ENCODE data around the gene GPR137C. TPM values are rescaled to one million over a fixed set of nuclear protein-coding genes. Genes with fewer than 3 reads are reported as not detected.
"Not testable (repeated sequence)": the region's sequence is repeated elsewhere in the genome, so short reads cannot be mapped to it uniquely, and the experiment has no call there.

Gene GPR137C
- total RNA-seq, 1 experiment from 2014 or later, result 0.69 TPM

DNA sequence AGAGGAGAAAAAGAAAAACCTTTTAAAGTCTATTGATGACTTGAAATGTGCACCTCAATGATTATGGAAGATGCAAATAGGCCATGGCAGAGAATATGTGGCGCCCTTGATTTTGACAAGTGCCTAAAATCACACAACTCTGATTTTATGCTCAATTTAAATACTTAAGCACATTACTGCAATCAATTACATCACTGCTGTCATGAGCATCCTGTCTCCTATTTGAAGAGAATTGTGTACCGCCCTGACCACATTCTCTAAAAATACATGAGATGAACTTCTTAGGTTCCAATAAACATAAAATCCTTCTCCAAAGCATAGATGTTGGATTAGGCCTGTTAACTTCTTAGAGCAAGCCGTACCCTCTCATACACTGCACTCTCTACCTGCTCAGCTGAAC is 2.0 kb upstream of the GPR137C start:
- Histone ChIP-seq H3K36me3 (replicated peaks; ENCODE audit: control insufficient read depth, insufficient read depth, low read length) (no peaks in the 10 kb centered on the region), H3K4me3 (ENCODE audit: insufficient read depth, low read depth, low read length) (no peak overlapping the region), H3K27me3 (ENCODE audit: control insufficient read depth, insufficient read depth, low read length) (peaks cover 12% of the 10 kb centered on the region)
- DNase-seq, result no peak

DNA sequence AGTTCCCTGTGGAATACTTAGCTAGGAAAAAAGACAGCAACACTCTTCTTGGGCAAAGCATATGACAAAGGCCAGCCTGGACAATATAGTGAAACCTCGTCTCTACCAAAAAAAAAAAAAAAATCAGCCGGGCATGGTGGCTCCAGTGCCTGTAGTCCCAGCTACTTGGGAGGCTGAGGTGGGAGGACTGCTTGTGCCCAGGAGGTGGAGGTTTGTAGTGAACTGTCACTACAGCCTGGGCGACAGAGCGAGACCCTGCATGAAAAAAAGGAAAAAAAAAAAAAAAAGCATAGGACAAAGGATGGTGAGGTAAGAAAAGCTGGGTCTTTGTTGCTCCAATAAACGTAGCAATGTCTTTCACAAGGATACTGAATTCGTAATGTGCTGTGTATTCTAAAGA is 1.4 kb upstream of the GPR137C start:
- no peak for DNase-seq
- no peaks in the 10 kb centered on the region for H3K36me3 ChIP-seq (replicated peaks; ENCODE audit: control insufficient read depth, insufficient read depth, low read length)

DNA sequence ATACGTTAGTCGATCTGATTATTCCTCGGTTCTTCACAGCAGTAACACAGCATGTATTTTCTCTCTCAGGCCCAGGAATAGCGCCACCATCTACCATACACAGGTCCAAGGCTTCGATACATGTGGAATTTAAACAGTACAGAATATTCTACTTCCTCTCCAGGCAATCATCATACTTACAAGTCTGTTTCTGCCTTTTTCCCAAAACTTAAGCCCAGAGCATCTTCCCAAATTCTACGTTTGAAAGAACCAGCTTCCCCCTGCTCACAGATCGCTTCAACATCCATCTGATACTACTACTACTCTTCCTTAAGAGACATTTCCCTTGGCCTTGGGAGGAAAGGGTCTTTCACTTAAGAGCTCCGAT is 957 bp upstream of the GPR137C start:
- DNase-seq, result no peak
- H3K27me3 ChIP-seq (ENCODE audit: control insufficient read depth, insufficient read depth, low read length), result peaks cover 12% of the 10 kb centered on the region
- H3K4me3 ChIP-seq (ENCODE audit: insufficient read depth, low read depth, low read length), result peak overlapping the region; percentile 68
- no peaks in the 10 kb centered on the region for H3K36me3 ChIP-seq (replicated peaks; ENCODE audit: control insufficient read depth, insufficient read depth, low read length)

More for the DNA sequence above, 1.4 kb upstream of the GPR137C start:
- Histone ChIP-seq H3K4me3 (ENCODE audit: insufficient read depth, low read depth, low read length) (peak overlapping the region; percentile 68; the same call in 1 of the 2 replicates), H3K27me3 (ENCODE audit: control insufficient read depth, insufficient read depth, low read length) (peaks cover 12% of the 10 kb centered on the region)

DNA sequence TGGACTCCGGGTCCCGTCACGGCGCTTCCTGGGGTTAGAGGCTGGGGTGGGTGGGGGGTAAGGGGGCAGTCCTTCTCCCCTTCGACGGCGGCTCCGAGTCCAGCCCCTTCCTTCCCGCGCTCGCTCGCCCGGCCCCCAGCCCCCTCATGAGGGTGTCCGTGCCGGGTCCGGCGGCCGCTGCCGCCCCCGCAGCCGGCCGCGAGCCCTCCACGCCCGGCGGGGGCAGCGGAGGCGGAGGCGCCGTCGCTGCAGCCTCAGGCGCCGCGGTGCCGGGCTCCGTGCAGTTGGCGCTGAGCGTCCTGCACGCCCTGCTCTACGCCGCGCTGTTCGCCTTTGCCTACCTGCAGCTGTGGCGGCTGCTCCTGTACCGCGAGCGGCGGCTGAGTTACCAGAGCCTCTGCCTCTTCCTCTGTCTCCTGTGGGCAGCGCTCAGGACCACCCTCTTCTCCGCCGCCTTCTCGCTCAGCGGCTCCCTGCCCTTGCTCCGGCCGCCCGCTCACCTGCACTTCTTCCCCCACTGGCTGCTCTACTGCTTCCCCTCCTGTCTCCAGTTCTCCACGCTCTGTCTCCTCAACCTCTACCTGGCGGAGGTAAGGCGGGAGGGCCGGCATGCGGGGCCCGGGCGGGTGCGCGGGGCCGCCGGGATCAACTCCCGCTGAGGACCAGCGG is 500 bp downstream of the GPR137C start:
- Histone ChIP-seq H3K4me3 (ENCODE audit: insufficient read depth, low read depth, low read length) (peak overlapping the region; percentile 72), H3K27me3 (ENCODE audit: control insufficient read depth, insufficient read depth, low read length) (peaks cover 12% of the 10 kb centered on the region), H3K36me3 (replicated peaks; ENCODE audit: control insufficient read depth, insufficient read depth, low read length) (no peaks in the 10 kb centered on the region)
- peak; percentile 56 for DNase-seq

DNA sequence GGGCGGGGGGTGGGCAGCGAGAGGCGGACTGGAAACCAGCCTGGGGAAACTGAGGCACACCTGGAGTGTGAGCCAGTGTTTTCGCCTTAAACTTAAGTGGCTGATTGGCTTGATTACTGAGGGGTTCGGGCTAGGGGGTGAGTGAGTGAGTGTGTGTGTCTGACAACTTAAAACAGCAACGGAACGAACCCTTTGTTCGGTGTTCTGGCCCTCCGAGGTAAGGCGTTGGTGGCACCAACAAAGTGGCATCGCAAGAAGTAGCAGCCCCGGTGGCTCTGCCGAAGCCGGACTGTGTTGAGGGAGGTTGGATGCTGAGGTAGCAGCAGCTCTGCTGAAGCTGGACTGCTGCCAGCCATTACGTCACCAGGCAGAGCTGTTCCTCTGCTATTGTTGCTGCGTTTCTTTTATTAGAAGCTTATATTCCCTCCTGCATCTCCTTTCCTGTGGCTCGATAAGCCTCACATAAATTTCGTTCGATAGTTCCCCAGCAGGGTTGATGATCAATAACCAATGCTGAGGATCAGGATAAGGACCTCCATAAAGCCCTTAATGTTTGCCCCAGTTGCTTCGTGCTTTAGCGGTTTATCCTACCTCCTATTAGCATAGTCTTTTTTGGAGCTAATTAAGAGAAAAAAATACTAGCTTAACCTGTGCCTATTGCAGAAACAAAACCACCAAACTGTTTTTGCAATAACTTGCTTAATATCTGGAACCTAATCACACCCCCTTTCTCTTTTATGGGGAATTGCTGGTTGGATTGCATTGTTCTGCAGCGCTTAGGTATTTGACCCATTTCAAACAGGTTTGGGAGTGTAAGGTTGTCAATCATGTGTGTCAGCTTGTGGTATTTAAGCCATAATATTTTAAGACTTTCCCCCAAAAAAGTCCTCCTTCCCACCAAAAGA is 1.3 kb downstream of the GPR137C start:
- peaks cover 12% of the 10 kb centered on the region for H3K27me3 ChIP-seq (ENCODE audit: control insufficient read depth, insufficient read depth, low read length)
- DNase-seq, result peak; percentile 27
- no peaks in the 10 kb centered on the region for H3K36me3 ChIP-seq (replicated peaks; ENCODE audit: control insufficient read depth, insufficient read depth, low read length)
- peak overlapping the region; percentile 72 for H3K4me3 ChIP-seq (ENCODE audit: insufficient read depth, low read depth, low read length)

DNA sequence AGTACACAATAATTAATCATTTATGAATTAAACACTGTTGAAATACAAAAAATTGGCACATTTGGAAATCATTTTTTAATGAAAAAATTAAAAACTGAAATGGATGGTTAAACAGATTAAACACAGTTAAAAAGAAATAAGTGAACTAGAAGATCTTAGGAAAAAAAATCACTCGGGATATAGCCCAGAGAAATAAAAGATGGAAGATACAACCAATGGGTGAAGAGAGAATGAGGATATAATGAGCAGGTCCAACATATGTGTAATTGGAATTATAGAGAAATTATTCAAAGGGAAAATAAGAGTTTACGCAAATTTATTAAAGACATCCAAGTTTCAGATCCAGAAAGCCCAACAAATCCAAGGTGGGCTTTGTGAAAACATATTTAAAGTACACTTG is 6.1 kb downstream of the GPR137C start:
- H3K27me3 ChIP-seq (ENCODE audit: control insufficient read depth, insufficient read depth, low read length), result peaks cover 7% of the 10 kb centered on the region
- no peak overlapping the region for H3K4me3 ChIP-seq (ENCODE audit: insufficient read depth, low read depth, low read length)
- no peak for DNase-seq
- H3K36me3 ChIP-seq (replicated peaks; ENCODE audit: control insufficient read depth, insufficient read depth, low read length), result no peaks in the 10 kb centered on the region

DNA sequence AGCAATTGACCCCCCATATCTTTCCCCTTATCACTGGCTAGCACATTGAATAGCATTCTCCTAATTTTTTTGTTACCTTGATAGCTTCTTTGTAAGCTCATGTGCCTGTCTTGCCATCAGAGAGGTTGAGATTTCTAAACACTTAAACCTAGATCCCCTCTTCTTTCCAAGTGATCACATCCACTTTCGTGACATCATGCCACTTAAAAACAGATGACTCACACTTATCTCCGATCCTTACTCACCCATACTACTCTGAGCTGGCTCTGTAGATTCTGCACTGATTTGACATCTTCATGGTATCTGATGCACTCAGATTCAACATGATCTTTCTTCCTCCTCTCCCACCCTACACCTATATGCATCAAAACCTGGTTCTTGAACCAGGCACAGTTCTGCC is 10.5 kb downstream of the GPR137C start:
- DNase-seq, result no peak
- Histone ChIP-seq H3K36me3 (replicated peaks; ENCODE audit: control insufficient read depth, insufficient read depth, low read length) (no peaks in the 10 kb centered on the region), H3K27me3 (ENCODE audit: control insufficient read depth, insufficient read depth, low read length) (no peaks in the 10 kb centered on the region), H3K4me3 (ENCODE audit: insufficient read depth, low read depth, low read length) (no peak overlapping the region)

DNA sequence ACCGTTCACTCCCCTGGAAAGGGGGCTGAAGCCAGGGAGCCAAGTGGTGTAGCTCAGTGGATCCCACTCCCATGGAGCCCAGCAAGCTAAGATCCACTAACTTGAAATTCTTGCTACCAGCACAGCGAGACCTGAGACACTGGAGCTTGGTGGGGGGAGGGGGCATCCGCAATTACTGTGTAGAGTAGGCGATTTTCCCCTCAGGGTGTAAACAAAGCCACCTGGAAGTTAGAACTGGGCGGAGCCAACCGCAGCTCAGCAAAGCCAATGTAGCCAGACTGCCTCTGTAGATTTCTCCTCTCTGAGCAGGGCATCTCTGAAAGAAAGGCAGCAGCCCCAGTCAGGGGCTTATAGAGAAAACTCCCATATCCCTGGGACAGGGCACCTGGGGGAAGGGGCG is 15.8 kb downstream of the GPR137C start:
- not testable (repeated sequence) for DNase-seq; H3K27me3 ChIP-seq (ENCODE audit: control insufficient read depth, insufficient read depth, low read length); H3K4me3 ChIP-seq (ENCODE audit: insufficient read depth, low read depth, low read length); H3K36me3 ChIP-seq (replicated peaks; ENCODE audit: control insufficient read depth, insufficient read depth, low read length)

DNA sequence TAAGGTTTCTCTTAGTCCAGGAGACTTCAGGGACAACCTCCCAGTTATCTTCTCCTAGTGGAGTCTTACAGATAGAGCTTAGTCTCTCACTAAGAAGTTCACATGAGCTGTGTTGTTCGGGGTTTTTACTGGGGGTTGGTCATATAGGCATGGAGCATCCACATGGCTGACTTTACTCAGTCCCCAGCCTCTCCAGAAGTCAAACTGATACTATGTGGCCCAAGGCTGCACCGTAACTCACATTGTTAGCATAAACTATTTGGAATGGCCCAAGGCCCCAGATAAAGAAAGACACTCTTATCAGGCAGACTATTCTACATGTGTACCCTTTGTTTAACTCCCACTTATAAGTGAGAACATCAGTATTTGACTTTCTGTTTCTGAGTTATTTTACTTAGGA is 23.2 kb downstream of the GPR137C start:
- DNase-seq, result no peak

DNA sequence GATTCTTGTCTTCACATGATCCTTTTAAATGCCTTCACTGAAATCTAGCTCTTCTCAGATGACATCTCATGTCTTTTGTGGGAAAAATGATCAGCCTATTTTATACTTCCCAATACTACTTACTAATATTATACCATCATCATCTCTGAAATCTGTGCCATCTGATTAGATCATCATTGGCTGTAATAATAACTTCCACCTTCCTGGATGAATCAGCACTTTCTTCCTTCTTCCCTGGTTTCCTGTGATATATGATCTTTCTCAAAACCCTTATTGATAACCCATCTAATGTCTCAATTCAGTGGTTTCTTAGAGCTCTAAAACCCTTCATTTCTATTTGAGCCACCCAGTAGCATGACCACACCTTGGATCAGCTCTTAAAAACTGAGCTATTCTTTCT is 30.9 kb downstream of the GPR137C start:
- Histone ChIP-seq H3K36me3 (replicated peaks; ENCODE audit: control insufficient read depth, insufficient read depth, low read length) (no peaks in the 10 kb centered on the region), H3K4me3 (ENCODE audit: insufficient read depth, low read depth, low read length) (no peak overlapping the region), H3K27me3 (ENCODE audit: control insufficient read depth, insufficient read depth, low read length) (no peaks in the 10 kb centered on the region; the same call in 1 of the 2 replicates)
- DNase-seq, result no peak

More for the DNA sequence above, 23.2 kb downstream of the GPR137C start:
- H3K4me3 ChIP-seq (ENCODE audit: insufficient read depth, low read depth, low read length), result no peak overlapping the region
- no peaks in the 10 kb centered on the region for H3K36me3 ChIP-seq (replicated peaks; ENCODE audit: control insufficient read depth, insufficient read depth, low read length)
- no peaks in the 10 kb centered on the region for H3K27me3 ChIP-seq (ENCODE audit: control insufficient read depth, insufficient read depth, low read length)

DNA sequence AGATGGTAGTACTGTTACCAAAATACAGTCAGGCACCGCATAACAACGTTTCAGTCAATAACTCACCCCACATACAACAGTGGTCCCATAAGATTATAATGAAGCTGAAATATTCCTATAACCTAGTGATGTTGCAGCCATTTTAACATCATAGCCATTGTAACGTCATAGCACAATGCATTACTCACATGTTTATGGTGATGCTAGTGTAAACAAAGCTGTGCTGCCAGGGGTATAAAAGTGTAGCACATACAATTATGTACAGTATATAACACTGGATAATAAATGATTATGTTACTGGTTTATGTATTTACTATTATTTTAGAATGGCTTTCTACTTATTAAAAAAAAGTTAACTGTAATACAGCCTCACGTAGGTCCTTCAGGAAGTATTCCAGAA is 37.0 kb downstream of the GPR137C start:
- no peak overlapping the region for H3K4me3 ChIP-seq (ENCODE audit: insufficient read depth, low read depth, low read length)
- H3K36me3 ChIP-seq (replicated peaks; ENCODE audit: control insufficient read depth, insufficient read depth, low read length), result no peaks in the 10 kb centered on the region
- no peak for DNase-seq
- H3K27me3 ChIP-seq (ENCODE audit: control insufficient read depth, insufficient read depth, low read length), result no peaks in the 10 kb centered on the region

DNA sequence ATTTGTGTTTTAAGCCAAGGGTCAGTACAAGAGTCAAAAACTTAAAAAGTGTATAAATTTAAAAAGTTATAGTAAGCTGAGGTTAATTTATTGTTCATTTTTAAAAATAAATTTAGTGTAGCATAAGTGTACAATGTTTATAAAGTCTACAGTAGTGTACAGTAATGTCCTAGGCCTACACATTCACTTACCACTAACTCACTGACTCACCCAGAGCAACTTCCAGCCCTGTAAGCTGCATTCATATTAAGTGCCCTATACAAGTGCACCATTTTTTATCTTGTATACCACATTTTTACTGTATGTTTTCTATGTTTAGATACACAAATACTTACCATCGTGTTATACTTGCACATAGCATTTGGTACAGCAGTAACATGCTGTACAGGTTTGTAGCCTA is 37.7 kb downstream of the GPR137C start:
- H3K4me3 ChIP-seq (ENCODE audit: insufficient read depth, low read depth, low read length), result no peak overlapping the region
- no peak for DNase-seq
- H3K27me3 ChIP-seq (ENCODE audit: control insufficient read depth, insufficient read depth, low read length), result no peaks in the 10 kb centered on the region
- no peaks in the 10 kb centered on the region for H3K36me3 ChIP-seq (replicated peaks; ENCODE audit: control insufficient read depth, insufficient read depth, low read length)

DNA sequence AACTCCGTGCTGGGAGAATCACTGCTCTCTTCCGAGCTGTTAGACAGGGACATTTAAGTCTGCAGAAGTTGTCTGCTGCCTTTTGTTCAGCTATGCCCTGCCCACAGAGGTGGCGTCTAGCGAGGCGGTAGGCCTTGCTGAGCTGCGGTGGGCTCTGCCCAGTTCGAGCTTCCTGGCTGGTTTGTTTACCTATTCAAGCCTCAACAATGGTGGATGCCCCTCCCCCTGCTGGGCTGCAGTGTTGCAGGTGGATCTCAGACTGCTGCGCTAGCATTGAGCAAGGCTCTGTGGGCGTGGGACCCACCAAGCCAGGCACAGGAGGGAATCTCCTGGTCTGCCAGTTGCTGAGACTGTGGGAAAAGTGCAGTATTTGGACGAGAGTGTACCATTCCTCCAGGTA is 43.7 kb downstream of the GPR137C start:
- DNase-seq, result no peak
- no peak overlapping the region for H3K4me3 ChIP-seq (ENCODE audit: insufficient read depth, low read depth, low read length)
- no peaks in the 10 kb centered on the region for H3K27me3 ChIP-seq (ENCODE audit: control insufficient read depth, insufficient read depth, low read length)
- no peaks in the 10 kb centered on the region for H3K36me3 ChIP-seq (replicated peaks; ENCODE audit: control insufficient read depth, insufficient read depth, low read length)

DNA sequence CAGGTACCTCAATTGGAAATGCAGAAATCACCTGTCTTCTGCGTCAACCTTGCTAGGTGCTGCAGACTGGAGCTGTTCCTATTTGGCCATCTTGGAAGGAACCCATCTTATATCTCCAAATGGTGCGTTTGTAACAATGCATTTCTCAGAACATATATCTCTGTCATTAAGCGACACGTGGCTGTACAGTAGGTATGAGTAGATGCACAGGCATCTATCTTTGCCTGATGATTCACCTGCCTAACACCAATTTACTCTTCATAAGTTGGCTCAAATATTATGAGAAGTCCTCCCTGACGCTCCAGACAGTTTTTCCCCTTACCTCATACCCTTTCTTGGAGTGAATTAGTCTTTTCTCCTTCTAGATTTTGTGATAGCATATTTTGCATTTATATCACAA is 44.2 kb downstream of the GPR137C start:
- Histone ChIP-seq H3K36me3 (replicated peaks; ENCODE audit: control insufficient read depth, insufficient read depth, low read length) (no peaks in the 10 kb centered on the region), H3K27me3 (ENCODE audit: control insufficient read depth, insufficient read depth, low read length) (no peaks in the 10 kb centered on the region), H3K4me3 (ENCODE audit: insufficient read depth, low read depth, low read length) (no peak overlapping the region)
- DNase-seq, result no peak

DNA sequence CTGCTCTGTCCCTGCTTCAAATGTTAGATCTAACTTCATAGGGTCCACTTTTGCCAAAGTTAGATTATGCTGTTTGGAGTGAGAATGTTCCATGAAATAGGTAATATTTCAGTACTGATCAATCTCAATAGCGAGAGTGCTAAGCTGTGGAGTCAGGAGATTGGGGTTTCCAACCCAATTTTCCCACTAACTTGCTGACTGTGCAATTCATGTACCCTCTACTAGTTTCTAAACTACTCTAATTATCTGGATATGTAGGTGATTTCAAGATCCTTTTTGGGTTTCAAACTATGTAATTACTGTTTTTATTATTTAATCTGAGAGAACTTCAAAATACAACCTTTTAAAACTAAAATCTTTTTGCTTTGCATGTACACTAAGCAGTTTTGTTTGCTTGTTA is 45.9 kb downstream of the GPR137C start:
- Histone ChIP-seq H3K27me3 (ENCODE audit: control insufficient read depth, insufficient read depth, low read length) (no peaks in the 10 kb centered on the region), H3K4me3 (ENCODE audit: insufficient read depth, low read depth, low read length) (no peak overlapping the region), H3K36me3 (replicated peaks; ENCODE audit: control insufficient read depth, insufficient read depth, low read length) (no peaks in the 10 kb centered on the region)
- DNase-seq, result no peak
